GM23248 (cell line): ENCODE results near the gene PROS1. TPM values are rescaled to one million over a fixed set of nuclear protein-coding genes. Genes with fewer than 3 reads are reported as not detected.

Experiments
- DNase-seq: peaks from one replicate; pipeline ENCODE4 v3.0.0-alpha.2; 2015
- H2AFZ ChIP-seq: fragments of 200-600 bp; sonication (generic); 2 replicates; pipeline ENCODE4 v1.6.1; 2016; ENCODE audit warnings: antibody characterized with exemption
- H3F3A ChIP-seq: fragments of 200-600 bp; sonication (generic); 2 replicates; pipeline ENCODE4 v1.6.1; 2016; ENCODE audit warnings: mild to moderate bottlenecking, antibody characterized with exemption, mixed run types; ENCODE audit not compliant: insufficient read depth
- H3K27ac ChIP-seq: fragments of 200-600 bp; sonication (generic); 2 replicates; pipeline ENCODE4 v1.5.1; 2016; ENCODE audit warnings: mild to moderate bottlenecking
- H3K27me3 ChIP-seq: fragments of 200-600 bp; sonication (generic); replicated peaks from 2 replicates; pipeline ENCODE4 v1.6.1; 2016; ENCODE audit warnings: mild to moderate bottlenecking; ENCODE audit not compliant: insufficient read depth
- H3K36me3 ChIP-seq: fragments of 200-600 bp; sonication (generic); 2 replicates; pipeline ENCODE4 v1.6.1; 2016; ENCODE audit warnings: low read depth, mild to moderate bottlenecking
- H3K4me1 ChIP-seq: fragments of 200-600 bp; sonication (generic); 2 replicates; pipeline ENCODE4 v1.6.1; 2016; ENCODE audit warnings: mild to moderate bottlenecking; ENCODE audit not compliant: insufficient read depth
- H3K4me2 ChIP-seq: fragments of 200-600 bp; sonication (generic); one replicate; pipeline ENCODE4 v1.6.1; 2016; ENCODE audit warnings: mild to moderate bottlenecking; ENCODE audit not compliant: unreplicated experiment
- H3K4me3 ChIP-seq: fragments of 200-600 bp; sonication (generic); 2 replicates; pipeline ENCODE4 v1.5.1; 2016; ENCODE audit warnings: mild to moderate bottlenecking
- H3K79me2 ChIP-seq: fragments of 200-600 bp; sonication (generic); 2 replicates; pipeline ENCODE4 v1.6.1; 2016; ENCODE audit warnings: mild to moderate bottlenecking; ENCODE audit not compliant: insufficient read depth
- H3K9ac ChIP-seq: fragments of 200-600 bp; sonication (generic); 2 replicates; pipeline ENCODE4 v1.6.1; 2016; ENCODE audit warnings: mild to moderate bottlenecking
- H3K9me2 ChIP-seq: fragments of 200-600 bp; sonication (generic); 2 replicates; pipeline ENCODE4 v1.6.1; 2016; ENCODE audit warnings: mixed run types, mild to moderate bottlenecking, moderate library complexity; ENCODE audit not compliant: insufficient read depth
- H3K9me3 ChIP-seq: fragments of 200-600 bp; sonication (generic); one replicate; pipeline ENCODE4 v1.6.1; 2017; ENCODE audit warnings: low read depth
- H4K20me1 ChIP-seq: fragments of 200-600 bp; sonication (generic); 2 replicates; pipeline ENCODE4 v1.6.0; 2016; ENCODE audit not compliant: insufficient read depth
- EZH2 ChIP-seq: fragments of 200-600 bp; sonication (generic); IDR thresholded peaks from 2 replicates; pipeline ENCODE4 v1.6.1; 2018; ENCODE audit warnings: antibody characterized with exemption, mild to moderate bottlenecking; ENCODE audit not compliant: insufficient read depth, poor library complexity, severe bottlenecking
- EZH2phosphoT487 ChIP-seq: fragments of 200-600 bp; sonication (generic); IDR thresholded peaks from 2 replicates; pipeline ENCODE4 v1.6.1; 2018; ENCODE audit warnings: antibody characterized with exemption, moderate library complexity, mild to moderate bottlenecking, low read depth; ENCODE audit not compliant: insufficient read depth
- WGBS, 2 experiments: methylation state at CpG; one replicate each; pipeline ENCODE4 v1.1.6; 2015 to 2017; ENCODE audit warnings: low lambda C conversion rate in 2 of 2, low coverage in 1 of 2; ENCODE audit errors: missing lambda C conversion rate in 2 of 2; 5-methylcytosine and 5-hydroxymethylcytosine counted together
- in situ Hi-C: fragments of 300-500 bp; cut with MboI; formaldehyde crosslinking; loops from 2 replicates; pipeline ENCODE4 v1.15.0; 2020
- polyA plus RNA-seq: library from polyadenylated mRNA; unstranded; fragments of >200 nt; fragmentation: Nextera tagmentation; extraction: Ambion mirVana; gene quantifications from 2 replicates; pipeline ENCODE4 v1.2.1, GENCODE V29; 2016
- total RNA-seq: library from RNA; depleted of rRNA; stranded (reverse); fragments of >200 nt; shearing (Covaris generic); gene quantifications from 2 replicates; pipeline ENCODE4 v1.2.3, GENCODE V29; 2014; rRNA removed

The PROS1 gene
- total RNA-seq (25.6 and 26.4 TPM in 2 replicates), polyA plus RNA-seq (17.1 and 19.6 TPM in 2 replicates)

DNA sequence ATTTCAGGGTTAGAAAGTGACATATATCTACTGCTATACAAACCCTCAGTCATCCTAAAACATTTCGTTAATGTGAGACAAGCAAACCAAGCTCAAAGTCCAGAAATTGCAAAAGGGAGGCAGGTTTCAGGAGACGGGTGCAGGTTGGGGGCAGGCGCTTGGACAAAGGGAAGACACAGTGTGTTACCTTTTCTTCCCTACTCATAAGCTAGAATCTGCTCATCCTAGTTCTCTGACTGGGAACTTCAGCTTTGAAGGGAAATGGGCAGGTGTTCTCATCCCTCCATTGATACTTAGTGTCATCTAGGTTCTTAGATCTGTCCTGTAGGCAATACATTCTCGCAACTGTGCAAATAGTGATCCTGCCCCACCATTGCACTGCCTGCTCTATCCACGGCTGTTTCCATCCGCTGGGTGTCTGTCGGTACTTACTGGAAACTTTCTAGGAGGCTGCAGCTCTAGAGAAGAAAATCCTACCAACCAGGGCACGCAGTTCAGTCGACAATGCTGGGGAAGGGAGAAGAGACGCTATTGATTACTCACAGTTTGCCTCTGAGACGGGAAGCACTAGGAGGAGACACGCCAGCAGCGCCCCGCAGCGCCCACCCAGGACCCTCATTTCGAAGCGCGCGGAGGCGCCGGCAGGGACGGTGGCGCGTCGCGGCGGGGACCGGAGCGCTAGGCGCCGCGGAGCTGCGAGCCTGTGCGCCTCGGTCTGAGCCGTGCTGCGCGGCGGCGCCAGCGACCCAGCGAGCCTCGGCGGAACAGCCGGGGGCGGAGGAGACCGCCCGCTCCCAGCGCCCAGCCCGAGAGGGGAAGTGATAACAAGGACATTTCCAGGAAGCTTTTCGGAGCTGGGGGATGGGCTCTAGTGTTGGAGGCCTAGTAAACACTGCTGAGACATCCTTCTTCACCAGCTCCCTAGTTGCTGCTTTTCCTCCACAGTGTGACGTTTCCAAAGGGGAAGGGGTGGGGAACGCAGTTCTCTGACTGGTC lies at the start of gene PROS1:
PROS1 (minus strand) TSS at position 766 of the 996 bp plus-strand sequence; CDS start at position 619, 147 bp downstream.
- no peaks in the 10 kb centered on the region for H3K9me2 ChIP-seq
- H3K4me2 ChIP-seq, result peak within 1 kb of the TSS; percentile 81
- H3K9ac ChIP-seq, result peak within 1 kb of the TSS; percentile 89
- H3F3A ChIP-seq, result peaks cover 12% of the 10 kb centered on the region; the same call in 1 of the 2 replicates
- H3K9me3 ChIP-seq, result no peaks in the 10 kb centered on the region
- peak within 1 kb of the TSS; percentile 88 for H3K27ac ChIP-seq
- 2 to 3% methylated on average over 52 of the region's 53 CpGs for WGBS, 2 experiments
- H3K36me3 ChIP-seq, result no peaks in the 10 kb centered on the region
- in situ Hi-C loops, result no loop called here
- no peaks in the 10 kb centered on the region for H3K27me3 ChIP-seq
- peak within 1 kb of the TSS; percentile 79 for H3K4me3 ChIP-seq
- H3K79me2 ChIP-seq, result no peaks in the 10 kb centered on the region
- H2AFZ ChIP-seq, result peak within 1 kb of the TSS; percentile 99
- no peaks in the 10 kb centered on the region for H4K20me1 ChIP-seq
- no peak for TF ChIP-seq EZH2
- TF ChIP-seq EZH2phosphoT487, result no peak
- peaks cover 16% of the 10 kb centered on the region for H3K4me1 ChIP-seq
- DNase-seq, result peak; percentile 90

DNA sequence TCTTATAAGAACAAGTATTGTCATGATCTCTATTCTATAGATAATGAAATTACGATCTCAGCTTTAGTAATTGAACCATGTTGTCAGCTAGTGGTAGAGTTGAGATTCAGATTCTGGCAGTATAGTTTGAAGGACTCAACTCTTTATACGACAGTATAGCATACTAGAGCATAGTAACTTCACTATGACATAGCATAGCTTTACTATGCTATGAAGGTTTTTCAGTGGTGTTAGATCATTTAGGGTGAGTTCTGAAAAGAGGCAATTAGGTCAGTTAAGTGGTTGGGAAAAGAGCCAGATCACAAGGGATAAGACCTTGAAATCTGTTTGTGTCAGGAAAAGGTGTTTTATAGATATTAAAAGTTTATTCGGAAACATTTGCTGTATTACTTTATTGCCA lies 46.6 kb upstream of the PROS1 start:
- WGBS, 2 experiments, result 97 to 98% methylated on average over 3 of the region's 3 CpGs

DNA sequence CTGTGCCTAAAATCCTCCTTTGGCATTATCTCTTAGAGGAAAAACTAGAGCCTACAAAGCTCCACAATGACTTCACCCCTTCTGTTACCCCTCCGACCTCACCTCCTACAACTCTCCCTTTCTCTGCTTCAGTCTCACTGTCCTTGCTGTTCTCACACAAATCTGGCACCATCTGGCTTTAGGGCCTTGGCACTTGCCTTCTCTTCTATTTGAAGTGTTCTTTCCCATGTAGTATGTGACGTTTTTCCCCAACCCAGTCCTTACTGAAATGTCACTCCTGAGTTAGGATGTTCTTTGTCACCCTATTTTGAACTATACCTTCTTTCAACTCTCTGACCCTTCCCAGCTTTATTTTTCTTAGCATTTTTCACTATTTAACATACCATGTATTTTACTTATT lies 46.0 kb upstream of the PROS1 start:
- in situ Hi-C loops, result no loop called here

More for the DNA sequence above, 46.6 kb upstream of the PROS1 start:
- Histone ChIP-seq H3K27ac (no peak overlapping the region), H3K27me3 (no peaks in the 10 kb centered on the region), H3K4me2 (no peak overlapping the region), H3K4me3 (no peak overlapping the region), H3F3A (no peaks in the 10 kb centered on the region), H3K4me1 (no peaks in the 10 kb centered on the region), H4K20me1 (no peaks in the 10 kb centered on the region), H3K9me3 (no peaks in the 10 kb centered on the region), H3K9me2 (no peaks in the 10 kb centered on the region), H3K79me2 (no peaks in the 10 kb centered on the region), H3K36me3 (no peaks in the 10 kb centered on the region), H2AFZ (no peak overlapping the region), H3K9ac (no peak overlapping the region)
- DNase-seq, result no peak
- TF ChIP-seq EZH2 (no peak), EZH2phosphoT487 (no peak)
- in situ Hi-C loops, result no loop called here

DNA sequence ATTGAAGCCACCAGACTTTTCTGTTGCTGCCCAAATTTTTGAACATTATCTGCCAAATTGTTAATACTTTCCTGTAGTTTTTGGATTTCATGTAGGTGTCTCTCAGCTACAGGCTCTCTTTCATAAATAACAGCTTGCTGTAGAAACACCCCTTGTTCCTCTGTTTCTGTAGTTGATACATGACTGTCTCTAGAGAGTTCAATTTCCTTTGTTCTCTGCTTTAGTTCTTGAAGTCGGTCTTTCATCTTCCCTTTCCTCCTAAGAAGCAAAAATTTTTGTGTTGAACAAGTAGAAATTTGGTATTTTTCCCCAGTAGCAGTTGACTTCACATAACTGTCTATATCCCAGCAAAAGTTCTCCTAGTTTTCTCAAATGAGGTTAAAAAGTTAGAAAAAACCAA lies 41.3 kb upstream of the PROS1 start:
- TF ChIP-seq EZH2phosphoT487 (no peak), EZH2 (no peak)
- no peak overlapping the region for H3K27ac ChIP-seq
- no peaks in the 10 kb centered on the region for H3K9me3 ChIP-seq
- no peaks in the 10 kb centered on the region for H3K9me2 ChIP-seq
- no peaks in the 10 kb centered on the region for H3K36me3 ChIP-seq
- in situ Hi-C loops, result no loop called here
- WGBS, 2 experiments, result 88 to 100% methylated on average over 1 of the region's 1 CpG
- H4K20me1 ChIP-seq, result no peaks in the 10 kb centered on the region
- no peak for DNase-seq
- no peaks in the 10 kb centered on the region for H3K79me2 ChIP-seq
- H3K9ac ChIP-seq, result no peak overlapping the region
- H3K4me2 ChIP-seq, result no peak overlapping the region
- no peaks in the 10 kb centered on the region for H3F3A ChIP-seq
- H3K4me1 ChIP-seq, result no peaks in the 10 kb centered on the region
- H3K4me3 ChIP-seq, result no peak overlapping the region
- H3K27me3 ChIP-seq, result no peaks in the 10 kb centered on the region
- no peak overlapping the region for H2AFZ ChIP-seq

More for the DNA sequence above, 46.0 kb upstream of the PROS1 start:
- no peaks in the 10 kb centered on the region for H3K27me3 ChIP-seq
- H3K4me1 ChIP-seq, result no peaks in the 10 kb centered on the region
- WGBS, 2 experiments, result 70 to 85% methylated on average over 2 of the region's 2 CpGs
- TF ChIP-seq EZH2phosphoT487, result no peak
- H3K4me2 ChIP-seq, result no peak overlapping the region
- DNase-seq, result no peak
- no peaks in the 10 kb centered on the region for H3K9me3 ChIP-seq
- H3K9ac ChIP-seq, result no peak overlapping the region
- H4K20me1 ChIP-seq, result no peaks in the 10 kb centered on the region
- no peak overlapping the region for H3K4me3 ChIP-seq
- no peak overlapping the region for H3K27ac ChIP-seq
- no peaks in the 10 kb centered on the region for H3K36me3 ChIP-seq
- no peaks in the 10 kb centered on the region for H3F3A ChIP-seq
- H3K9me2 ChIP-seq, result no peaks in the 10 kb centered on the region
- H3K79me2 ChIP-seq, result no peaks in the 10 kb centered on the region
- no peak overlapping the region for H2AFZ ChIP-seq
